Activated CD8-positive, alpha-beta T cell treated with anti-CD3 and anti-CD28 coated beads for 36 hours (primary cell): ENCODE results near the gene ZBTB11. TPM values are rescaled to one million over a fixed set of nuclear protein-coding genes. Genes with fewer than 3 reads are reported as not detected.
"Not testable (repeated sequence)": the region's sequence is repeated elsewhere in the genome, so short reads cannot be mapped to it uniquely, and the experiment has no call there.

Experiments used
- ATAC-seq: fragments of 200-7000 bp; cut with Tn5 transposase; one replicate; pipeline ENCODE4 v1.10.0; 2021; ENCODE audit warnings: mild to moderate bottlenecking, moderate library complexity
- CTCF ChIA-PET: fragments of 350-600 bp; sonication (Branson Sonifier 250); formaldehyde crosslinking; loops from one replicate; lab custom pipeline; 2021; ENCODE audit warnings: antibody characterized with exemption; lab: Charles Lee
- POLR2A ChIA-PET: fragments of 350-600 bp; sonication (Branson Sonifier 250); formaldehyde crosslinking; loops from one replicate; lab custom pipeline; 2021; ENCODE audit warnings: antibody characterized with exemption; lab: Charles Lee
- DNase-seq: peaks from one replicate; pipeline ENCODE4 v3.0.0-alpha.2; 2020
- H3K27ac Mint-ChIP-seq: one replicate; pipeline ENCODE4 v1.8.0; 2021; ENCODE audit warnings: mild to moderate bottlenecking, mixed read lengths
- H3K27me3 Mint-ChIP-seq: one replicate; pipeline ENCODE4 v1.8.0; 2021; ENCODE audit warnings: mixed read lengths
- H3K36me3 Mint-ChIP-seq: one replicate; pipeline ENCODE4 v1.8.0; 2021; ENCODE audit warnings: low read depth, mixed read lengths
- H3K4me1 Mint-ChIP-seq: one replicate; pipeline ENCODE4 v1.8.0; 2021; ENCODE audit warnings: low read depth, mixed read lengths
- H3K4me3 Mint-ChIP-seq: one replicate; pipeline ENCODE4 v1.8.0; 2021; ENCODE audit warnings: mild to moderate bottlenecking, moderate library complexity, mixed read lengths
- H3K9me3 Mint-ChIP-seq: one replicate; pipeline ENCODE4 v1.8.0; 2021; ENCODE audit warnings: mixed read lengths
- CTCF ChIP-seq: fragments of 200-600 bp; IDR thresholded peaks from one replicate; pipeline ENCODE4 v1.8.0; 2022; ENCODE audit warnings: antibody characterized with exemption, mild to moderate bottlenecking
- intact Hi-C: fragments of 100-400 bp; cut with micrococcal nuclease; formaldehyde crosslinking; loops from one replicate; pipeline ENCODE4 v1.10.0; 2022
- total RNA-seq, 2 experiments: library from RNA; stranded (reverse); gene quantifications; one replicate each; pipeline ENCODE4 v1.2.3, GENCODE V29; 2021

The ZBTB11 gene
- total RNA-seq, 2 experiments from 2014 or later, result 28.5 to 29.6 TPM

GRCh38 chr3:101632586-101632985 lies 44.3 kb downstream of the ZBTB11 start:
- ChIA-PET CTCF (no interaction called here), POLR2A (no interaction called here)
- no peaks in the 10 kb centered on the region for H3K27me3 Mint-ChIP-seq
- no peak overlapping the region for H3K4me3 Mint-ChIP-seq
- H3K9me3 Mint-ChIP-seq, result no peaks in the 10 kb centered on the region
- TF ChIP-seq CTCF, result no peak
- no peak overlapping the region for H3K27ac Mint-ChIP-seq
- intact Hi-C loops, result loop anchor here (5.0 kb wide), 1 partner anchor 415 kb away; no protein-coding TSS in a partner anchor
- ATAC-seq, result no peak
- H3K4me1 Mint-ChIP-seq, result peaks cover 6% of the 10 kb centered on the region
- no peaks in the 10 kb centered on the region for H3K36me3 Mint-ChIP-seq
- DNase-seq, result no peak

DNA sequence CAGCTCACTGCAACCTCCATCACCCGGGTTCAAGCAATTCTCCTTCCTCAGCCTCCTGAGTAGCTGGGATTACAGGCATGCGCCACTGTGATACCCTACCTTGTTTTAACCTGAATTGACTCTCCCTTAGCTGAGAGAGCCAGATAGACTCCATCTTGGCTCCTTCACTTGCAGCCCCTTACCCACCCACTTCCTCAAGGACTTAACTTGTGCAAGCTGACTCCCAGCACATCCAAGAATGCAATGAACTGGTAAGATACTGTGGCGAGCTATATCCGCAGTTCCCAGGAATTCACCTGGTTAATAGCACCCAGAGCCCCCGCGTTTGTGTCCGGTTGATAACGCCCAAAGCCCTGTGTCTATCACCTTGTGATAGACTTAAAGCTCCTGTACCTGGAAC lies 45.0 kb downstream of the ZBTB11 start:
- ATAC-seq, H3K4me3 Mint-ChIP-seq, H3K4me1 Mint-ChIP-seq, H3K27me3 Mint-ChIP-seq, POLR2A ChIA-PET, DNase-seq, H3K9me3 Mint-ChIP-seq, H3K27ac Mint-ChIP-seq, CTCF ChIA-PET, H3K36me3 Mint-ChIP-seq: not testable (repeated sequence)
- intact Hi-C loops, result loop anchor here (5.0 kb wide), 1 partner anchor 415 kb away; no protein-coding TSS in a partner anchor

- Mint-ChIP-seq H3K36me3 (no peaks in the 10 kb centered on the region), H3K4me3 (no peak overlapping the region), H3K4me1 (peaks cover 4% of the 10 kb centered on the region), H3K27me3 (no peaks in the 10 kb centered on the region), H3K27ac (no peak overlapping the region), H3K9me3 (no peaks in the 10 kb centered on the region)
- ChIA-PET POLR2A (no interaction called here), CTCF (no interaction called here)
- DNase-seq (no peak), ATAC-seq (no peak)
- TF ChIP-seq CTCF, result no peak
- intact Hi-C loops, result loop anchor here (5.0 kb wide), 1 partner anchor 414 kb away; no protein-coding TSS in a partner anchor
Measured at GRCh38 chr3:101631098-101631796, 45.7 kb downstream of the ZBTB11 start.

DNA sequence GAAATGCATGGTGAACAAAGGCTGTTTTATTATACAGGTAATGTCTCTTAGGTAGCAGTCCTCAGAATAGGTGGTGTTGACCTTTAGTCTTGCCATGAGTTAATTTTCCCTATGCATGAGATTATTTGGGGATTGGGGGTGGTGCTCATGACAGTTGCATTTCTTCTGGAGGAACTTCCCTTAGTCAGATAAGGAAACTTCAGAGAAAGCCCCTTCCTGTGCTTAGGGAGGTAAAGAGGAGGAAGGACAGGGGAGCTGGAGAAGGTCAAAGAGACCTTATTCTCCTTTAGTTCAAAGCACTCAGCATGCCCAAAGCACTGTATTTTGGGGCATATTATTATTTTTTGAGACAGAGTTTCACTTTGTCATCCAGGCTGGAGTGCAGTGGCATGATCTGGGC lies 47.7 kb downstream of the ZBTB11 start:
- CTCF ChIA-PET, result no interaction called here
- intact Hi-C loops, result no loop called here
- no peak for TF ChIP-seq CTCF
- Mint-ChIP-seq H3K4me3 (no peak overlapping the region), H3K9me3 (peaks cover 2% of the 10 kb centered on the region), H3K36me3 (peaks cover 2% of the 10 kb centered on the region), H3K27me3 (no peaks in the 10 kb centered on the region), H3K4me1 (peaks cover 2% of the 10 kb centered on the region), H3K27ac (no peak overlapping the region)
- ATAC-seq (no peak), DNase-seq (no peak)
- POLR2A ChIA-PET, result no interaction called here

GRCh38 chr3:101625879-101626278 lies 51.1 kb downstream of the ZBTB11 start:
- H3K4me1 Mint-ChIP-seq, result peaks cover 2% of the 10 kb centered on the region
- H3K27me3 Mint-ChIP-seq, result no peaks in the 10 kb centered on the region
- H3K9me3 Mint-ChIP-seq, result peaks cover 2% of the 10 kb centered on the region
- no peak for ATAC-seq
- no peak overlapping the region for H3K4me3 Mint-ChIP-seq
- H3K27ac Mint-ChIP-seq, result no peak overlapping the region
- intact Hi-C loops, result no loop called here
- H3K36me3 Mint-ChIP-seq, result peaks cover 2% of the 10 kb centered on the region
- TF ChIP-seq CTCF, result no peak
- ChIA-PET CTCF (no interaction called here), POLR2A (no interaction called here)
- no peak for DNase-seq
